Ishikawa (cell line): Measurements from ENCODE around the gene KIF26B.

Experiments used
- CEBPB ChIP-seq: IDR thresholded peaks from 2 replicates; pipeline ENCODE4 v1.6.1; 2012
- CREB1 ChIP-seq: IDR thresholded peaks from 2 replicates; pipeline ENCODE4 v1.6.1; 2012; ENCODE audit warnings: low read depth
- RAD21 ChIP-seq: IDR thresholded peaks from 2 replicates; pipeline ENCODE4 v1.6.1; 2012; ENCODE audit warnings: low read depth

DNA sequence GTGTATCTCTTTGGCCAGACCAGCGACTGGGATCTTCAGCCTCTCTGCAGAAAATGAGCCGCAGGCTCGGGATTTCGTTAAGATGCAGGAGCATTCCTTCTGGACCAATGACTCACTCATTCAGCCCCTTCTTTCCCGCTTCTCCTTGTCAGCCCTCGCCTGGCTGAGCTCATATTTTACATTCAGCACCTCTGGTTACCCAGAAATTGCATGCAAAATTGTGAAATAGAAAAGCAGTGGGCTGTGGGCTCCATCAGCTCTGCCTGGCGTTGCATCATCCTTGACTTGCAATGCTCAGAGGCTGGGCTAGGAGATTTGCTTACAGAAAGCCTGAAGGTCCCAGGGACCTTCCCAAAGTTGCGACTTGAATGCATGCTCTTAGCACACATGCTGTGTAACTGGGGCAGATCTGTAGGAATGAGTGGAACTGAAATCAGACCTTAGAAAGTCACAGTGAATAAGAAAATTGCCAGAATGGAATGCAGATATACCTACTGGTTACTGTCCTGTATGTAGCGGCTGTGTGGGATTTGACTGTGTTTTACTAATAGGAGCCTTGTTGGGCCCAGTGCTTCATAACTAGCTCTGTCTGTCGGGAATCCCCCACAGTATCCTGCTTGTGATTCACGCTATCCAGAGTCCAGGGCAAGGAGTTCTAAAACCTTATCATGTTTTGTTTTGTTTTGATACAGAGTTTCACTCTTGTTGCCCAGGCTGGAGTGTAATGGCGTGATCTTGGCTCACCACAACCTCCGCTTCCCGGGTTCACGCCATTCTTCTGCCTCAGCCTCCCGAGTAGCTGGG, 444.8 kb downstream of the KIF26B start:
- no peak for TF ChIP-seq CEBPB
- TF ChIP-seq RAD21 = no peak
- TF ChIP-seq CREB1 = no peak
